Adrenal gland (tissue), 5 donors: ENCODE data around the gene NDUFB2.

Experiments used
- POLR2A ChIP-seq, 2 donors: fragments of 450-650 bp; IDR thresholded peaks; one replicate each; pipeline ENCODE4 v1.6.1; 2017; ENCODE audit warnings: antibody characterized with exemption in 2 of 2, mild to moderate bottlenecking in 2 of 2, moderate library complexity in 1 of 2
- TF ChIP-seq, protein P1 (sequence below), 6 experiments: fragments of 450-650 bp in 4 of 6; fragments of 200-600 bp in 2 of 6; sonication (generic) in 1 of 6; IDR thresholded peaks; 1 replicate in 5 of 6; 2 replicates in 1 of 6; pipeline versions ENCODE4 v1.5.1 to v1.8.0; 2016 to 2021; ENCODE audit warnings: antibody characterized with exemption in 6 of 6, mild to moderate bottlenecking in 2 of 6, moderate library complexity in 1 of 6
- donor health status: DM: no; HTN: no; CAD: no.

DNA sequence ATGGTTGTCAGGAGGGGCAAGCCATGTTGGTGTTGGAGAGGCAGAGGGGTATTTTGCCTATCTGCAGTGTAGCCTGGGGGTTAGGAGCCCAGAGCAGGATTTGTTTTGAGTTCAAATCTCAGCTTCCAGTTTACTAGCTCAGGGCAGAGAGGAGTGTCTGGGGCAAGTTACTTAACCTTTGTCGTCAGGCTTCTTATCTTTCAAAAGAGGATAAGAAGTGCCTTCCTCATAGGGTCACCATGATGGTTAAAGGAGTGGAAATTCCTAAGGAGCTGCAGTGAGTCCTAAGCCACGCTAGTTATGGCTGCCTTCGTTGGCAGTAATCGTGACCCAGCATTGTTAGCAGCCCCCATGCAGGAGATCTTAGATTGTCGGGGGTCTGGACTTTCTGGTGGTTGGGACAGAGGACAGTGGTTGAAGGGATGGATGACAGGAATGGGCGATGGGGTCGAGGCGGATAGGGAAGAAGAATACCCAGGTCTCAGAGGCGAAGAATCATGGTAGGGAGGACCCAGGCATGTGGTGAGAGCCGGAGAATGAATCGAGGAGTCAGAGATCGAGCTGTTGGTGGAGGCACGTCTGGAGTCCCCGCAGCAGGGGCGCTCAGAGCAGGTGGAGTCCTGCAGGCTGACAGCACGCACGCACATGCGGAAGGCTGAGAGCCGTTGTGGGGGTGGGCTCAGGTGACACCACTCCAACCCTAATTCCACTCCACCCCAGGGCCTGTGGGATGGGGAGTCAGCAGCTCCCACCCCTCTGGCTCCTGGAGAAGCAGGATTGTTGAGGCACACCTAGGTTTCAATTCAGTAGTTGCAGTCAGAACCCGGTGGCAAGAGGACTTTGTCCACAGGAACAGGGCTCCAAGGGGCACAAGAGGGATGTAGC is 12.2 kb upstream of the NDUFB2 start:
- TF ChIP-seq, protein P1, sequence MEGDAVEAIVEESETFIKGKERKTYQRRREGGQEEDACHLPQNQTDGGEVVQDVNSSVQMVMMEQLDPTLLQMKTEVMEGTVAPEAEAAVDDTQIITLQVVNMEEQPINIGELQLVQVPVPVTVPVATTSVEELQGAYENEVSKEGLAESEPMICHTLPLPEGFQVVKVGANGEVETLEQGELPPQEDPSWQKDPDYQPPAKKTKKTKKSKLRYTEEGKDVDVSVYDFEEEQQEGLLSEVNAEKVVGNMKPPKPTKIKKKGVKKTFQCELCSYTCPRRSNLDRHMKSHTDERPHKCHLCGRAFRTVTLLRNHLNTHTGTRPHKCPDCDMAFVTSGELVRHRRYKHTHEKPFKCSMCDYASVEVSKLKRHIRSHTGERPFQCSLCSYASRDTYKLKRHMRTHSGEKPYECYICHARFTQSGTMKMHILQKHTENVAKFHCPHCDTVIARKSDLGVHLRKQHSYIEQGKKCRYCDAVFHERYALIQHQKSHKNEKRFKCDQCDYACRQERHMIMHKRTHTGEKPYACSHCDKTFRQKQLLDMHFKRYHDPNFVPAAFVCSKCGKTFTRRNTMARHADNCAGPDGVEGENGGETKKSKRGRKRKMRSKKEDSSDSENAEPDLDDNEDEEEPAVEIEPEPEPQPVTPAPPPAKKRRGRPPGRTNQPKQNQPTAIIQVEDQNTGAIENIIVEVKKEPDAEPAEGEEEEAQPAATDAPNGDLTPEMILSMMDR (IDR thresholded peaks at IDR 0.05): no peak
- TF ChIP-seq POLR2A (IDR thresholded peaks at IDR 0.05): no peak
